Skeletal muscle satellite cell (primary cell): ENCODE measurements around the gene PAX3.

Experiments used
- H3K27me3 ChIP-seq: 2 replicates; pipeline ENCODE4 v1.7.0; 2013; ENCODE audit warnings: low read length; ENCODE audit not compliant: control insufficient read depth, insufficient read depth
- H3K36me3 ChIP-seq: 2 replicates; pipeline ENCODE4 v1.7.0; 2013; ENCODE audit warnings: mild to moderate bottlenecking, control low read depth, low read length; ENCODE audit not compliant: insufficient read depth
- H3K4me1 ChIP-seq: 2 replicates; pipeline ENCODE4 v1.7.0; 2013; ENCODE audit warnings: low read length; ENCODE audit not compliant: control insufficient read depth, insufficient read depth
- H3K4me2 ChIP-seq: 2 replicates; pipeline ENCODE4 v1.7.0; 2013; ENCODE audit warnings: mild to moderate bottlenecking, low read length
- H3K4me3 ChIP-seq: 2 replicates; pipeline ENCODE4 v1.7.0; 2013; ENCODE audit warnings: low read length
- H3K9ac ChIP-seq: 2 replicates; pipeline ENCODE4 v1.7.0; 2013; ENCODE audit warnings: mild to moderate bottlenecking, low read depth, low read length, moderate library complexity
- H3K9me3 ChIP-seq: replicated peaks from 2 replicates; pipeline ENCODE4 v1.7.0; 2013; ENCODE audit warnings: mild to moderate bottlenecking, control low read depth, low read length

PAX3 gene

GRCh38 chr2:222292149-222293134, 6.4 kb downstream of the PAX3 start:
- Histone ChIP-seq H3K4me3 (no peak overlapping the region), H3K4me1 (peaks cover 35% of the 10 kb centered on the region), H3K27me3 (no peaks in the 10 kb centered on the region), H3K4me2 (no peak overlapping the region), H3K36me3 (no peaks in the 10 kb centered on the region), H3K9me3 (no peaks in the 10 kb centered on the region), H3K9ac (no peak overlapping the region)

- Histone ChIP-seq H3K4me3 (peak overlapping the region; percentile 67), H3K9me3 (no peaks in the 10 kb centered on the region), H3K9ac (peak overlapping the region; percentile 73), H3K27me3 (no peaks in the 10 kb centered on the region), H3K4me1 (peaks cover 26% of the 10 kb centered on the region), H3K4me2 (peak overlapping the region; percentile 83), H3K36me3 (no peaks in the 10 kb centered on the region)
Measured at GRCh38 chr2:222291485-222291841, 7.3 kb downstream of the PAX3 start.

- Histone ChIP-seq H3K9me3 (no peaks in the 10 kb centered on the region), H3K9ac (peak overlapping the region; percentile 73), H3K4me1 (peaks cover 24% of the 10 kb centered on the region), H3K36me3 (no peaks in the 10 kb centered on the region), H3K4me2 (peak overlapping the region; percentile 83), H3K27me3 (no peaks in the 10 kb centered on the region), H3K4me3 (peak overlapping the region; percentile 67)
Measured at GRCh38 chr2:222290736-222291484, 7.9 kb downstream of the PAX3 start.

- peaks cover 24% of the 10 kb centered on the region for H3K4me1 ChIP-seq
- H3K36me3 ChIP-seq: no peaks in the 10 kb centered on the region
- peak overlapping the region; percentile 67 for H3K4me3 ChIP-seq
- peak overlapping the region; percentile 73 for H3K9ac ChIP-seq
- H3K27me3 ChIP-seq: no peaks in the 10 kb centered on the region
- H3K9me3 ChIP-seq: no peaks in the 10 kb centered on the region
- H3K4me2 ChIP-seq: peak overlapping the region; percentile 83
Measured at GRCh38 chr2:222290401-222290735, 8.4 kb downstream of the PAX3 start.

GRCh38 chr2:222289278-222290160, 9.3 kb downstream of the PAX3 start:
- Histone ChIP-seq H3K9me3 (no peaks in the 10 kb centered on the region), H3K4me2 (peak overlapping the region; percentile 83), H3K36me3 (no peaks in the 10 kb centered on the region), H3K4me3 (no peak overlapping the region), H3K9ac (no peak overlapping the region), H3K27me3 (no peaks in the 10 kb centered on the region), H3K4me1 (peaks cover 24% of the 10 kb centered on the region)

GRCh38 chr2:222288590-222289277, 10.1 kb downstream of the PAX3 start:
- H3K4me1 ChIP-seq: peaks cover 28% of the 10 kb centered on the region
- H3K36me3 ChIP-seq: no peaks in the 10 kb centered on the region
- H3K9ac ChIP-seq: no peak overlapping the region
- no peaks in the 10 kb centered on the region for H3K27me3 ChIP-seq
- H3K4me2 ChIP-seq: no peak overlapping the region
- H3K9me3 ChIP-seq: no peaks in the 10 kb centered on the region
- H3K4me3 ChIP-seq: no peak overlapping the region

- no peaks in the 10 kb centered on the region for H3K9me3 ChIP-seq
- H3K36me3 ChIP-seq: no peaks in the 10 kb centered on the region
- H3K4me1 ChIP-seq: peaks cover 34% of the 10 kb centered on the region
- H3K4me3 ChIP-seq: no peak overlapping the region
- H3K27me3 ChIP-seq: no peaks in the 10 kb centered on the region
- H3K4me2 ChIP-seq: no peak overlapping the region
- H3K9ac ChIP-seq: no peak overlapping the region
Measured at GRCh38 chr2:222287862-222288479, 10.8 kb downstream of the PAX3 start.

GRCh38 chr2:222284466-222284865, 14.3 kb downstream of the PAX3 start:
- Histone ChIP-seq H3K4me1 (peaks cover 22% of the 10 kb centered on the region), H3K9ac (no peak overlapping the region), H3K4me2 (no peak overlapping the region), H3K9me3 (no peaks in the 10 kb centered on the region), H3K27me3 (no peaks in the 10 kb centered on the region), H3K4me3 (no peak overlapping the region), H3K36me3 (no peaks in the 10 kb centered on the region)

- no peaks in the 10 kb centered on the region for H3K27me3 ChIP-seq
- no peak overlapping the region for H3K4me2 ChIP-seq
- no peak overlapping the region for H3K4me3 ChIP-seq
- peaks cover 22% of the 10 kb centered on the region for H3K4me1 ChIP-seq
- no peaks in the 10 kb centered on the region for H3K9me3 ChIP-seq
- H3K36me3 ChIP-seq: no peaks in the 10 kb centered on the region
- H3K9ac ChIP-seq: no peak overlapping the region
Measured at GRCh38 chr2:222283634-222284033, 15.2 kb downstream of the PAX3 start.

GRCh38 chr2:222281506-222281905, 17.3 kb downstream of the PAX3 start:
- no peaks in the 10 kb centered on the region for H3K9me3 ChIP-seq
- H3K27me3 ChIP-seq: no peaks in the 10 kb centered on the region
- no peak overlapping the region for H3K9ac ChIP-seq
- no peak overlapping the region for H3K4me2 ChIP-seq
- no peaks in the 10 kb centered on the region for H3K36me3 ChIP-seq
- H3K4me3 ChIP-seq: no peak overlapping the region
- peaks cover 17% of the 10 kb centered on the region for H3K4me1 ChIP-seq
